H9 (cell line): ENCODE data around the gene GPC1. TPM values are rescaled to one million over a fixed set of nuclear protein-coding genes. Genes with fewer than 3 reads are reported as not detected.
A peak's percentile ranks its signal among the peaks of the same experiment; 100 is the strongest.

Experiments used
- DNase-seq: peaks from one replicate; pipeline ENCODE4 v3.0.0-alpha.2; 2017
- H2AFZ ChIP-seq: one replicate; pipeline ENCODE4 v1.6.1; 2013; ENCODE audit warnings: mild to moderate bottlenecking, low read length, control low read depth, moderate library complexity
- H2AK5ac ChIP-seq: 2 replicates; pipeline ENCODE4 v1.6.1; 2013; ENCODE audit warnings: low read length, control low read depth, mixed read lengths; ENCODE audit not compliant: insufficient read length
- H2BK120ac ChIP-seq: one replicate; pipeline ENCODE4 v1.6.1; 2013; ENCODE audit warnings: low read depth, mild to moderate bottlenecking, low read length, control low read depth, inconsistent platforms; ENCODE audit not compliant: poor library complexity, severe bottlenecking
- H2BK12ac ChIP-seq: 2 replicates; pipeline ENCODE4 v1.6.1; 2013; ENCODE audit warnings: low read length, control low read depth, mixed read lengths, low read depth; ENCODE audit not compliant: insufficient read length
- H2BK15ac ChIP-seq: 2 replicates; pipeline ENCODE4 v1.6.1; 2013; ENCODE audit warnings: low read depth, low read length, control low read depth
- H2BK20ac ChIP-seq: one replicate; pipeline ENCODE4 v1.6.1; 2013; ENCODE audit warnings: low read depth, mild to moderate bottlenecking, low read length, control low read depth, inconsistent platforms; ENCODE audit not compliant: poor library complexity, severe bottlenecking
- H2BK5ac ChIP-seq: 2 replicates; pipeline ENCODE4 v1.6.1; 2013; ENCODE audit warnings: low read length, control low read depth, mixed read lengths; ENCODE audit not compliant: insufficient read length
- H3K14ac ChIP-seq: 2 replicates; pipeline ENCODE4 v1.6.1; 2013; ENCODE audit warnings: low read length, control low read depth; ENCODE audit not compliant: insufficient read depth
- H3K18ac ChIP-seq: 2 replicates; pipeline ENCODE4 v1.6.1; 2013; ENCODE audit warnings: low read depth, mild to moderate bottlenecking, mixed read lengths, low read length, control low read depth; ENCODE audit not compliant: insufficient read length
- H3K23ac ChIP-seq: 2 replicates; pipeline ENCODE4 v1.6.1; 2013; ENCODE audit warnings: low read length, control low read depth, mixed read lengths, low read depth; ENCODE audit not compliant: insufficient read length
- H3K23me2 ChIP-seq: 2 replicates; pipeline ENCODE4 v1.6.1; 2013; ENCODE audit warnings: low read depth, mild to moderate bottlenecking, mixed read lengths, low read length, control low read depth; ENCODE audit not compliant: insufficient read length, poor library complexity, severe bottlenecking
- H3K27ac ChIP-seq: 2 replicates; pipeline ENCODE4 v1.5.1; 2013; ENCODE audit warnings: low read length, control low read depth, mixed read lengths, low read depth; ENCODE audit not compliant: insufficient read length
- H3K27me3 ChIP-seq: 2 replicates; pipeline ENCODE4 v1.6.1; 2013; ENCODE audit warnings: low read length, control low read depth, inconsistent platforms; ENCODE audit not compliant: insufficient read depth
- H3K4ac ChIP-seq: 2 replicates; pipeline ENCODE4 v1.6.1; 2013; ENCODE audit warnings: low read depth, mild to moderate bottlenecking, control low read depth, inconsistent platforms, low read length, moderate library complexity
- H3K4me1 ChIP-seq: 2 replicates; pipeline ENCODE4 v1.6.1; 2013; ENCODE audit warnings: low read length, control low read depth, inconsistent platforms; ENCODE audit not compliant: insufficient read depth
- H3K4me2 ChIP-seq: 2 replicates; pipeline ENCODE4 v1.6.1; 2013; ENCODE audit warnings: low read length, control low read depth, mixed read lengths; ENCODE audit not compliant: insufficient read length, insufficient read depth
- H3K56ac ChIP-seq: 2 replicates; pipeline ENCODE4 v1.6.1; 2013; ENCODE audit warnings: low read depth, mild to moderate bottlenecking, mixed read lengths, low read length, control low read depth; ENCODE audit not compliant: insufficient read length
- H3K79me1 ChIP-seq: 2 replicates; pipeline ENCODE4 v1.6.1; 2013; ENCODE audit warnings: low read depth, mild to moderate bottlenecking, moderate library complexity, low read length, control low read depth, inconsistent platforms; ENCODE audit not compliant: insufficient read depth, poor library complexity, severe bottlenecking
- H3K79me2 ChIP-seq: 2 replicates; pipeline ENCODE4 v1.6.1; 2013; ENCODE audit warnings: low read length, control low read depth, inconsistent platforms; ENCODE audit not compliant: insufficient read depth
- H3K9ac ChIP-seq: 2 replicates; pipeline ENCODE4 v1.6.1; 2013; ENCODE audit warnings: low read length, control low read depth, mixed read lengths; ENCODE audit not compliant: insufficient read length; ENCODE audit errors: extremely low read depth
- H3K9me3 ChIP-seq: one replicate; pipeline ENCODE4 v1.6.1; 2013; ENCODE audit warnings: low read depth, low read length, inconsistent platforms; ENCODE audit not compliant: control insufficient read depth
- H3T11ph ChIP-seq: one replicate; pipeline ENCODE4 v1.6.1; 2013; ENCODE audit warnings: mild to moderate bottlenecking, low read length, control low read depth, inconsistent platforms
- H4K20me1 ChIP-seq: one replicate; pipeline ENCODE4 v1.6.1; 2013; ENCODE audit not compliant: control insufficient read depth, insufficient read length, insufficient read depth
- H4K5ac ChIP-seq: 2 replicates; pipeline ENCODE4 v1.6.1; 2013; ENCODE audit warnings: low read depth, mild to moderate bottlenecking, mixed read lengths, low read length, control low read depth; ENCODE audit not compliant: insufficient read length
- H4K8ac ChIP-seq: replicated peaks from 2 replicates; pipeline ENCODE4 v1.6.1; 2013; ENCODE audit warnings: low read length, control low read depth, mixed read lengths, low read depth; ENCODE audit not compliant: insufficient read length
- H4K91ac ChIP-seq: 2 replicates; pipeline ENCODE4 v1.6.1; 2013; ENCODE audit warnings: low read depth, mild to moderate bottlenecking, moderate library complexity, mixed read lengths, low read length, control low read depth; ENCODE audit not compliant: insufficient read length
- H3K27ac Mint-ChIP-seq, 3 experiments: 2 replicates in 2 of 3; 3 replicates in 1 of 3; pipeline ENCODE4 v1.8.0; 2020 to 2021; ENCODE audit warnings: mixed read lengths in 3 of 3, mild to moderate bottlenecking in 1 of 3, moderate library complexity in 1 of 3
- H3K27me3 Mint-ChIP-seq: 2 replicates; pipeline ENCODE4 v1.8.0; 2021; ENCODE audit warnings: low read depth, mild to moderate bottlenecking, moderate library complexity, mixed read lengths
- H3K36me3 Mint-ChIP-seq, 3 experiments: 2 replicates in 2 of 3; 3 replicates in 1 of 3; pipeline ENCODE4 v1.8.0; 2020 to 2021; ENCODE audit warnings: low read depth in 3 of 3, mixed read lengths in 3 of 3; ENCODE audit not compliant: insufficient read depth in 1 of 3
- H3K4me1 Mint-ChIP-seq, 2 experiments: 2 replicates each; pipeline ENCODE4 v1.8.0; 2020; ENCODE audit warnings: mixed read lengths in 2 of 2
- H3K4me3 Mint-ChIP-seq, 2 experiments: 2 replicates in 1 of 2; 3 replicates in 1 of 2; pipeline ENCODE4 v1.8.0; 2020 to 2021; ENCODE audit warnings: mild to moderate bottlenecking in 2 of 2, mixed read lengths in 2 of 2, moderate library complexity in 1 of 2
- H3K9me3 Mint-ChIP-seq, 2 experiments: 2 replicates in 1 of 2; 3 replicates in 1 of 2; pipeline ENCODE4 v1.8.0; 2020; ENCODE audit warnings: mild to moderate bottlenecking in 2 of 2, mixed read lengths in 2 of 2, moderate library complexity in 1 of 2
- CTCF ChIP-seq: fragments of 200-600 bp; sonication (generic); conservative IDR thresholded peaks from 3 replicates; pipeline ENCODE4 v1.8.0; 2021; ENCODE audit warnings: antibody characterized with exemption, mild to moderate bottlenecking
- whole genome bisulfite sequencing: extraction: QIAGEN DNeasy Blood & Tissue Kit; methylation state at CpG from one replicate; pipeline ENCODE4 v1.1.7; 2013; ENCODE audit warnings: missing lambda C conversion rate, low lambda C conversion rate, mixed read lengths; ENCODE audit not compliant: insufficient read length; ENCODE audit errors: extremely low coverage; 5-methylcytosine and 5-hydroxymethylcytosine counted together
- total RNA-seq: library from RNA; stranded (reverse); gene quantifications from 2 replicates; pipeline ENCODE4 v1.2.1, GENCODE V29; 2021

GPC1 gene
- total RNA-seq, 1 experiment from 2014 or later, result 39.4 TPM

DNA sequence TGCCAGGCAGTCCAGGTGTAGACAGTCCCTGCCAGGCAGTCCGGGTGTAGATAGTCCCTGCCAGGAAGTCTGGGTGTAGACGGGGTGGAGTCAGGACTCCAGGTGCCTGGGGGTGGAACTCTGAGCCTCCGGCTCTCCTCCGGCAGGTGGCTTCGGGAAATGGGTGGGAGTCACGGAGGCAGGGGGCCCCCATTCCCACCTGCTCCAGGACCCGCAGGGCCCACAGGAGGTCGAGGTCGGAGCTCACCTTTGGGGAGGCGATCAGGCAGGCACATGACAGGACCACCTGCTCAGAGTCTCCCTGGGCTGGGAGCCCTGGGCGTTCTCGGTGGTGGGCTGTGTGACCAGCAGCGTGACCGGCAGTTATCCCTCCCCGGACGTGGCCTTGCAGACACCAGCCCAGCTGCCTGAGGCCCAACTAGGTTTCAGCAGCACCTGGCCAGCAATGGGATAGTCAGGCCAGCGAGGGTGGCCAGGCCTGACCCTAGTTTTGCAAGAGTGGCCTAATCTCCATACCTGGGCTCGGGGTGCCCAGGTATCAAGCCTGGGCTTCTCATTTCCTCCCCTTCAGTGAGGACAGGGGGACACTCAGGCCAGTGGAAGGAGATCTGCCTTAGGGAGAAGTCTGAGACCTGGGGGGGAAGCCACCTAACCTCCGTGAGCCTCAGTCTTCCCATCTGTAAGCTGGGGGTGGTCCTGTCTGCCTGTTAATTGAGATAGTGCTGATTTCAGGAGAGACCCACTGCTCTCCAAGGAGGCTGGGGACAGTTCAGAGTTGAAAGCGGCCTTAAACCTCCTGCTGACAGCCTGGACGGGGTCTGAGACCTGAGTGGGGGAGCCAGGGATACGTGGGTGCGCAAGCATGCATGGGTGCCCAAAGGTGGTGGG is 13.2 kb downstream of the GPC1 start:
- WGBS, result no CpG with 5 or more reads among the region's 23 CpGs
- H3K9me3 Mint-ChIP-seq, result no peaks in the 10 kb centered on the region

More for the DNA sequence above, 13.2 kb downstream of the GPC1 start:
- H3K4me2 ChIP-seq, result no peak overlapping the region
- no peak overlapping the region for H3T11ph ChIP-seq
- H3K56ac ChIP-seq, result no peak overlapping the region
- peaks cover 6% of the 10 kb centered on the region for H3K23me2 ChIP-seq
- no peak for TF ChIP-seq CTCF
- Mint-ChIP-seq H3K36me3 (peaks cover 0 to 3% (median 3%) of the 10 kb centered on the region in 3 experiments; a peak in 2 of 7 replicates), H3K27me3 (peaks cover 14% of the 10 kb centered on the region), H3K4me3 (no peak overlapping the region), H3K4me1 (peaks cover 16 to 25% of the 10 kb centered on the region in 2 experiments), H3K27ac (no peak overlapping the region)
- H2BK5ac ChIP-seq, result no peak overlapping the region
- no peak overlapping the region for H4K5ac ChIP-seq
- H3K4ac ChIP-seq, result no peak overlapping the region
- no peaks in the 10 kb centered on the region for H3K79me2 ChIP-seq
- peaks cover 2% of the 10 kb centered on the region; the same call in 1 of the 2 replicates for H3K4me1 ChIP-seq
- H2BK12ac ChIP-seq, result no peak overlapping the region
- DNase-seq, result no peak
- H2BK15ac ChIP-seq, result no peak overlapping the region
- H3K23ac ChIP-seq, result no peak overlapping the region
- no peaks in the 10 kb centered on the region for H3K9me3 ChIP-seq
- H3K18ac ChIP-seq, result no peak overlapping the region
- H3K14ac ChIP-seq, result peak overlapping the region; percentile 37; the same call in 1 of the 2 replicates
- no peak overlapping the region for H2BK120ac ChIP-seq
- H3K79me1 ChIP-seq, result no peaks in the 10 kb centered on the region
- H2AK5ac ChIP-seq, result no peak overlapping the region
- no peak overlapping the region for H2BK20ac ChIP-seq
- no peak overlapping the region for H4K8ac ChIP-seq
- H4K91ac ChIP-seq, result no peak overlapping the region
- H3K27me3 ChIP-seq, result no peaks in the 10 kb centered on the region; the same call in 1 of the 2 replicates
- no peak overlapping the region for H3K27ac ChIP-seq
- no peaks in the 10 kb centered on the region for H4K20me1 ChIP-seq
- no peak overlapping the region for H2AFZ ChIP-seq
- no peak overlapping the region for H3K9ac ChIP-seq
